Measurements from ENCODE around the gene CRIM1. TPM values are rescaled to one million over a fixed set of nuclear protein-coding genes. Genes with fewer than 3 reads are reported as not detected.

CRIM1 gene
- total RNA-seq, 2 experiments from 2014 or later = 1.8 to 2.3 TPM

DNA sequence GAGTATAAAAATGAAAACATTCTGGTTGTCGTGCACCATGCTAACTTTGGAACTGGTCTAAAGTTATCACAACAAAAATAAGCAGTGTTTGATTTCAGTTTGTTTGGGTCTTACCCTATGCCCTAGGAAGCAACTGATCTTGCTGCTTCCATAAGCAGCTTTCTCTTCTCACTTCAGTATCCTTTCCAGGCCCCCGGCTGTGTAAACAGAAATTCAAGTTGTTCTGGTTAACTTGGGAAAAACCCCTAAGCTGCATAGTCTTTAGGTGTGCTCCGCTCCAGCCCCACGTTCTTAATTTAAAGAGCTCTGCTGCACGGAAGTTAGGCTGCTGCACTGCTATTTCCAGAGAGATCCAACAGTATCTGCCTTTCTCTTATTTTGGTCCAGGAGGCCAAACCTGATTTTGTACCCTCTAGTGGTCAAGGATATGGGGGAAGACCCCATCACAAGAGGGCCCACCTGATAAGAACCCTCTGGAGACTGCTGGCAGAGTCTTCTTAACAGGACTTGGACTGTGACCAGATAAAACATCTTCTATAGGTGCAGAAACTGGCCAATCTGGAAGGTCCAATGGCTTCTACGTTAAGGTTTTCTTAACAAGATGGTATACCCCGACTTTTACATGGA is 173.3 kb downstream of the CRIM1 start:
- CTCF ChIA-PET = no interaction called here
- no peaks in the 10 kb centered on the region for H3K9me3 Mint-ChIP-seq

GRCh38 chr2:36530178-36530982 is 174.8 kb downstream of the CRIM1 start:
- DNase-seq = no peak
- Mint-ChIP-seq H3K27ac (no peak overlapping the region), H3K4me1 (peaks cover 3% of the 10 kb centered on the region), H3K9me3 (no peaks in the 10 kb centered on the region), H3K36me3 (ENCODE audit: low read depth) (no peaks in the 10 kb centered on the region), H3K27me3 (no peaks in the 10 kb centered on the region), H3K4me3 (no peak overlapping the region)
- ChIA-PET CTCF (no interaction called here), POLR2A (no interaction called here)

More for the DNA sequence above, 173.3 kb downstream of the CRIM1 start:
- POLR2A ChIA-PET = no interaction called here
- H3K4me1 Mint-ChIP-seq = peaks cover 3% of the 10 kb centered on the region
- no peaks in the 10 kb centered on the region for H3K36me3 Mint-ChIP-seq (ENCODE audit: low read depth)
- no peak for DNase-seq
- H3K4me3 Mint-ChIP-seq = no peak overlapping the region
- no peaks in the 10 kb centered on the region for H3K27me3 Mint-ChIP-seq
- no peak overlapping the region for H3K27ac Mint-ChIP-seq

DNA sequence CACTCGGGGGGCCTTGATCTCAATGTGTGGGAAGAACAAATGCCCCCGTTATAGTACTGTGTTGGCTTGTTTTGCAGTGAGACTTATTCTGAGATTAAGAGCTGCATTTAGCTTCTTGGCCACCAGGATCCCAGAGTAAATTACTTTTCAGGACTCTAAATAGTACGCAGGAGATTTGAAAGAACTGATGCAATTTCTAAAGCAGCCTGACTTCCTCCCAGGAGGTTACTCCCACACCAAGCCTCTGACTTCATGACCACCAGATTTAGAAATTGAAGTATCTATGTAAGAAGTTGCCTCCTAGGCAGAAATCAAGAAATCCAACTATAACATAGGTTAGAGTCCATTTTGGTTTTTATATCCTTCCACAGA is 175.4 kb downstream of the CRIM1 start:
- Mint-ChIP-seq H3K27ac (no peak overlapping the region), H3K36me3 (ENCODE audit: low read depth) (no peaks in the 10 kb centered on the region), H3K4me3 (no peak overlapping the region), H3K9me3 (no peaks in the 10 kb centered on the region), H3K27me3 (no peaks in the 10 kb centered on the region), H3K4me1 (peaks cover 3% of the 10 kb centered on the region)
- ChIA-PET CTCF (no interaction called here), POLR2A (no interaction called here)
- no peak for DNase-seq

GRCh38 chr2:36534275-36534799 is 178.8 kb downstream of the CRIM1 start:
- Mint-ChIP-seq H3K27me3 (no peaks in the 10 kb centered on the region), H3K36me3 (ENCODE audit: low read depth) (no peaks in the 10 kb centered on the region), H3K27ac (no peak overlapping the region), H3K9me3 (no peaks in the 10 kb centered on the region), H3K4me1 (no peaks in the 10 kb centered on the region), H3K4me3 (no peak overlapping the region)
- DNase-seq = no peak
- POLR2A ChIA-PET = no interaction called here
- CTCF ChIA-PET = no interaction called here

- Mint-ChIP-seq H3K4me3 (no peak overlapping the region), H3K36me3 (ENCODE audit: low read depth) (no peaks in the 10 kb centered on the region), H3K9me3 (no peaks in the 10 kb centered on the region), H3K27me3 (no peaks in the 10 kb centered on the region), H3K4me1 (no peaks in the 10 kb centered on the region), H3K27ac (no peak overlapping the region)
- DNase-seq = no peak
- POLR2A ChIA-PET = no interaction called here
- CTCF ChIA-PET = no interaction called here
These were observed 179.5 kb downstream of the CRIM1 start for GRCh38 chr2:36535099-36535498.

GRCh38 chr2:36536776-36537175 is 181.2 kb downstream of the CRIM1 start:
- DNase-seq = no peak
- Mint-ChIP-seq H3K9me3 (no peaks in the 10 kb centered on the region), H3K4me1 (no peaks in the 10 kb centered on the region), H3K27ac (no peak overlapping the region), H3K36me3 (ENCODE audit: low read depth) (no peaks in the 10 kb centered on the region), H3K27me3 (no peaks in the 10 kb centered on the region), H3K4me3 (no peak overlapping the region)
- ChIA-PET POLR2A (no interaction called here), CTCF (interaction anchor here (1.0 kb wide), 1 partner anchor 12 kb away, joined by 3 read pairs; no protein-coding TSS in a partner anchor)

DNA sequence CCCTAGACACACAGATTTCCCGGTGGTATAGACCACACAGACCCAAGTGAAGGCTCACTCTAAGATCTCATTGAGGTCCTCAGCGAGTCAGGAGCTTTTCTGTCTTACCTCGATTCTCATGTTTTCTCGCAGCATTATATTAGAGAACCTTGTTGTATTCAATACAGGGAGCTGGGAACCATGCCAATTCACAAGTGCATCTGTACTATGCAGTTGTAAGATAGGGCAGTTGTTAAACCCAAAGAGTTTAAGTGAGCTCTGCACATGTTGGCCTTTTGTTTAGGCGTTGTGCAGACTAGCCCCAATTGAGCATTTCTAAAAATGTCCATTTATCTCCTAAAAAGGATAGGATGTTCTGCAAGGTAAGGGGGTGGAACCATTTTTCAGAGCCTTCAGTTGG is 182.8 kb downstream of the CRIM1 start:
- CTCF ChIA-PET = interaction anchor here (1.2 kb wide), 1 partner anchor 22 kb away, joined by 3 read pairs; no protein-coding TSS in a partner anchor
- Mint-ChIP-seq H3K9me3 (no peaks in the 10 kb centered on the region), H3K4me3 (no peak overlapping the region), H3K27ac (no peak overlapping the region), H3K36me3 (ENCODE audit: low read depth) (no peaks in the 10 kb centered on the region), H3K27me3 (no peaks in the 10 kb centered on the region), H3K4me1 (no peaks in the 10 kb centered on the region)
- POLR2A ChIA-PET = no interaction called here
- no peak for DNase-seq

- Mint-ChIP-seq H3K36me3 (ENCODE audit: low read depth) (peaks cover 2% of the 10 kb centered on the region), H3K27ac (no peak overlapping the region), H3K27me3 (no peaks in the 10 kb centered on the region), H3K9me3 (no peaks in the 10 kb centered on the region), H3K4me1 (no peaks in the 10 kb centered on the region), H3K4me3 (no peak overlapping the region)
- no peak for DNase-seq
- ChIA-PET CTCF (no interaction called here), POLR2A (no interaction called here)
These were observed 184.1 kb downstream of the CRIM1 start for GRCh38 chr2:36539631-36540030.

- Mint-ChIP-seq H3K4me1 (no peaks in the 10 kb centered on the region), H3K4me3 (no peak overlapping the region), H3K9me3 (no peaks in the 10 kb centered on the region), H3K36me3 (ENCODE audit: low read depth) (peaks cover 2% of the 10 kb centered on the region), H3K27ac (no peak overlapping the region), H3K27me3 (no peaks in the 10 kb centered on the region)
- DNase-seq = no peak
- ChIA-PET POLR2A (no interaction called here), CTCF (interaction anchor here (1.0 to 1.2 kb wide), 3 partner anchors 9 to 20 kb away, joined by 3 read pairs; no protein-coding TSS in a partner anchor)
These were observed 185.6 kb downstream of the CRIM1 start for GRCh38 chr2:36540986-36541754.

- no peak for DNase-seq
- Mint-ChIP-seq H3K4me3 (no peak overlapping the region), H3K27ac (no peak overlapping the region), H3K9me3 (no peaks in the 10 kb centered on the region), H3K27me3 (no peaks in the 10 kb centered on the region), H3K4me1 (no peaks in the 10 kb centered on the region), H3K36me3 (ENCODE audit: low read depth) (peaks cover 4% of the 10 kb centered on the region)
- POLR2A ChIA-PET = no interaction called here
- CTCF ChIA-PET = interaction anchor here (1.0 kb wide), 2 partner anchors 16 to 122 kb away, joined by 3 read pairs; no protein-coding TSS in a partner anchor
These were observed 186.5 kb downstream of the CRIM1 start for GRCh38 chr2:36541891-36542595.

GRCh38 chr2:36544638-36545338 is 189.2 kb downstream of the CRIM1 start:
- POLR2A ChIA-PET = no interaction called here
- H3K27me3 Mint-ChIP-seq = no peaks in the 10 kb centered on the region
- CTCF ChIA-PET = interaction anchor here (1.2 kb wide), 1 partner anchor 19 kb away, joined by 3 read pairs; no protein-coding TSS in a partner anchor

GRCh38 chr2:36545871-36546416 is 190.4 kb downstream of the CRIM1 start:
- peaks cover 17% of the 10 kb centered on the region for H3K36me3 Mint-ChIP-seq (ENCODE audit: low read depth)
- H3K4me3 Mint-ChIP-seq = no peak overlapping the region
- DNase-seq = no peak

More at GRCh38 chr2:36544638-36545338, 189.2 kb downstream of the CRIM1 start:
- Mint-ChIP-seq H3K4me1 (peaks cover 12% of the 10 kb centered on the region), H3K4me3 (no peak overlapping the region), H3K27ac (no peak overlapping the region), H3K36me3 (ENCODE audit: low read depth) (peaks cover 16% of the 10 kb centered on the region), H3K9me3 (no peaks in the 10 kb centered on the region)
- DNase-seq = no peak

More at GRCh38 chr2:36545871-36546416, 190.4 kb downstream of the CRIM1 start:
- H3K4me1 Mint-ChIP-seq = peaks cover 17% of the 10 kb centered on the region
- ChIA-PET POLR2A (no interaction called here), CTCF (interaction anchor here (0.6 to 1.2 kb wide), 2 partner anchors 18 to 725 kb away, joined by 3 read pairs; no protein-coding TSS in a partner anchor)
- H3K27ac Mint-ChIP-seq = no peak overlapping the region
- no peaks in the 10 kb centered on the region for H3K27me3 Mint-ChIP-seq
- H3K9me3 Mint-ChIP-seq = no peaks in the 10 kb centered on the region
